Natural killer cell (primary cell): ENCODE data around the gene ANP32D. TPM values are rescaled to one million over a fixed set of nuclear protein-coding genes. Genes with fewer than 3 reads are reported as not detected.
"Not testable (repeated sequence)": the region's sequence is repeated elsewhere in the genome, so short reads cannot be mapped to it uniquely, and the experiment has no call there.

Source experiments
- ATAC-seq, 3 donors: fragments of 150-1000 bp in 2 of 3; fragments of 200-7000 bp in 1 of 3; cut with Tn5 transposase; 1 replicate in 1 of 3; 2 replicates in 2 of 3; pipeline ENCODE4 v1.10.0; 2021; ENCODE audit warnings: mild to moderate bottlenecking in 2 of 3, moderate library complexity in 2 of 3
- DNase-seq, 2 donors: peaks; one replicate each; pipeline versions ENCODE4 v3.0.0 to v3.0.0-alpha.2; 2013 to 2021; ENCODE audit warnings: mixed read lengths in 1 of 2
- H3K27ac ChIP-seq: one replicate; pipeline ENCODE4 v1.5.1; 2013; ENCODE audit warnings: mild to moderate bottlenecking, low read length
- H3K27me3 ChIP-seq: one replicate; pipeline ENCODE4 v1.6.1; 2013; ENCODE audit warnings: low read length; ENCODE audit not compliant: control insufficient read depth, insufficient read depth
- H3K36me3 ChIP-seq: one replicate; pipeline ENCODE4 v1.6.1; 2013; ENCODE audit warnings: low read length; ENCODE audit not compliant: control insufficient read depth, insufficient read depth
- H3K4me1 ChIP-seq: one replicate; pipeline ENCODE4 v1.6.1; 2013; ENCODE audit warnings: low read length; ENCODE audit not compliant: control insufficient read depth, insufficient read depth
- H3K4me3 ChIP-seq: one replicate; pipeline ENCODE4 v1.5.1; 2013; ENCODE audit warnings: low read length
- H3K9me3 ChIP-seq: one replicate; pipeline ENCODE4 v1.6.1; 2013; ENCODE audit warnings: low read length; ENCODE audit not compliant: control insufficient read depth, insufficient read depth
- H3K27ac Mint-ChIP-seq, 2 donors: one replicate each; pipeline ENCODE4 v1.8.0; 2022; ENCODE audit warnings: mild to moderate bottlenecking in 2 of 2, mixed read lengths in 2 of 2, moderate library complexity in 1 of 2
- H3K27me3 Mint-ChIP-seq, 2 donors: one replicate each; pipeline ENCODE4 v1.8.0; 2022; ENCODE audit warnings: low read depth in 2 of 2, mixed read lengths in 2 of 2
- H3K36me3 Mint-ChIP-seq: one replicate; pipeline ENCODE4 v1.8.0; 2022; ENCODE audit warnings: mixed read lengths
- H3K4me1 Mint-ChIP-seq, 2 donors: one replicate each; pipeline ENCODE4 v1.8.0; 2022; ENCODE audit warnings: mixed read lengths in 2 of 2
- H3K4me3 Mint-ChIP-seq: one replicate; pipeline ENCODE4 v1.8.0; 2022; ENCODE audit warnings: mild to moderate bottlenecking, moderate library complexity, mixed read lengths
- H3K9me3 Mint-ChIP-seq, 2 donors: one replicate each; pipeline ENCODE4 v1.8.0; 2022; ENCODE audit warnings: mixed read lengths in 2 of 2
- CTCF ChIP-seq: fragments of 200-600 bp; IDR thresholded peaks from one replicate; pipeline ENCODE4 v1.8.0; 2022; ENCODE audit warnings: antibody characterized with exemption
- WGBS: methylation state at CpG from one replicate; pipeline ENCODE4 v1.1.7; 2013; ENCODE audit warnings: missing lambda C conversion rate; ENCODE audit not compliant: insufficient coverage; 5-methylcytosine and 5-hydroxymethylcytosine counted together
- intact Hi-C: fragments of 100-400 bp; cut with micrococcal nuclease; formaldehyde crosslinking; loops from one replicate; pipeline ENCODE4 v1.14.2; 2022
- total RNA-seq, 4 donors: library from RNA; stranded (reverse); fragments of 120-200 nt in 1 of 4; gene quantifications; one replicate each; pipeline versions ENCODE4 v1.2.3 to v1.2.4, GENCODE V29; 2013 to 2022

Gene ANP32D
- total RNA-seq, 3 donors from 2014 or later (not counting 1 experiment from before 2014, with no cell fraction given), result not detected

- Mint-ChIP-seq H3K27me3 (peaks cover 13 to 25% of the 10 kb centered on the region in 2 donors), H3K4me1 (no peaks in the 10 kb centered on the region), H3K9me3 (peaks cover 2 to 6% of the 10 kb centered on the region in 2 donors), H3K36me3 (peaks cover 9% of the 10 kb centered on the region), H3K4me3 (no peak overlapping the region), H3K27ac (no peak overlapping the region)
- H3K36me3 ChIP-seq, result no peaks in the 10 kb centered on the region
- peak in 1 of 2 donors; percentile 62 for DNase-seq
- H3K27me3 ChIP-seq, result no peaks in the 10 kb centered on the region
- intact Hi-C loops, result loop anchor here (10.0 kb wide), 1 partner anchor 270 kb away; the partner anchor contains the start of gene CCDC184
- TF ChIP-seq CTCF, result peak; percentile 48
- WGBS, result 100% methylated on average over 1 of the region's 1 CpG
- no peaks in the 10 kb centered on the region for H3K9me3 ChIP-seq
- no peak overlapping the region for H3K27ac ChIP-seq
- no peak overlapping the region for H3K4me3 ChIP-seq
- ATAC-seq, result peak; percentile 53 to 58 (median 57)
- no peaks in the 10 kb centered on the region for H3K4me1 ChIP-seq
Observed at GRCh38 chr12:48454667-48455066, 17.7 kb upstream of the ANP32D start.

GRCh38 chr12:48455116-48455515 is 17.2 kb upstream of the ANP32D start:
- H3K27ac Mint-ChIP-seq, result no peak overlapping the region
- ATAC-seq (no peak), DNase-seq (no peak)
- Histone ChIP-seq H3K4me1 (no peaks in the 10 kb centered on the region), H3K27me3 (no peaks in the 10 kb centered on the region), H3K36me3 (no peaks in the 10 kb centered on the region), H3K27ac (no peak overlapping the region), H3K9me3 (no peaks in the 10 kb centered on the region), H3K4me3 (no peak overlapping the region)
- H3K9me3 Mint-ChIP-seq, result peaks cover 0 to 3% of the 10 kb centered on the region in 2 donors
- peaks cover 5% of the 10 kb centered on the region for H3K36me3 Mint-ChIP-seq
- no peaks in the 10 kb centered on the region for H3K4me1 Mint-ChIP-seq
- 76% methylated on average over 2 of the region's 2 CpGs for WGBS
- H3K27me3 Mint-ChIP-seq, result peaks cover 10 to 25% of the 10 kb centered on the region in 2 donors
- intact Hi-C loops, result loop anchor here (10.0 kb wide), 1 partner anchor 270 kb away; the partner anchor contains the start of gene CCDC184
- no peak overlapping the region for H3K4me3 Mint-ChIP-seq
- TF ChIP-seq CTCF, result no peak

- no peaks in the 10 kb centered on the region for H3K36me3 Mint-ChIP-seq
- ATAC-seq (no peak), DNase-seq (no peak)
- H3K9me3 ChIP-seq, result no peaks in the 10 kb centered on the region
- H3K27me3 ChIP-seq, result peaks cover 6% of the 10 kb centered on the region
- H3K27ac Mint-ChIP-seq, result no peak overlapping the region
- no peaks in the 10 kb centered on the region for H3K9me3 Mint-ChIP-seq
- WGBS, result 91% methylated on average over 6 of the region's 6 CpGs
- no peak overlapping the region for H3K4me3 ChIP-seq
- no peaks in the 10 kb centered on the region for H3K36me3 ChIP-seq
- H3K27me3 Mint-ChIP-seq, result peaks cover 18 to 45% of the 10 kb centered on the region in 2 donors
- no peak for TF ChIP-seq CTCF
- H3K27ac ChIP-seq, result no peak overlapping the region
- intact Hi-C loops, result loop anchor here (10.0 kb wide), 1 partner anchor 274 kb away; the partner anchor contains the start of gene CCDC184
- H3K4me1 ChIP-seq, result no peaks in the 10 kb centered on the region
- no peaks in the 10 kb centered on the region for H3K4me1 Mint-ChIP-seq
- H3K4me3 Mint-ChIP-seq, result no peak overlapping the region
Observed at GRCh38 chr12:48459259-48459658, 13.1 kb upstream of the ANP32D start.

GRCh38 chr12:48469027-48469426 is 3.3 kb upstream of the ANP32D start:
- ATAC-seq, H3K4me1 Mint-ChIP-seq, H3K27ac ChIP-seq, H3K27ac Mint-ChIP-seq, H3K27me3 ChIP-seq, H3K4me1 ChIP-seq, DNase-seq, H3K9me3 ChIP-seq, H3K4me3 ChIP-seq, H3K36me3 ChIP-seq, intact Hi-C loops, H3K4me3 Mint-ChIP-seq: not testable (repeated sequence)
- Mint-ChIP-seq H3K36me3 (peaks cover 36% of the 10 kb centered on the region), H3K27me3 (peaks cover 17 to 29% of the 10 kb centered on the region in 2 donors), H3K9me3 (peaks cover 12 to 15% of the 10 kb centered on the region in 2 donors)
- WGBS, result 86% methylated on average over 9 of the region's 9 CpGs
